SIG-M5 treated with dmso at 0.1 percent for 504 hours (cell line): ENCODE results near the gene SNX1.
"Not testable (repeated sequence)": the region's sequence is repeated elsewhere in the genome, so short reads cannot be mapped to it uniquely, and the experiment has no call there.

Experiments
- DNase-seq: peaks from one replicate; lab custom pipeline; 2025; ENCODE audit not compliant: unreplicated experiment; lab: John Stamatoyannopoulos, UW

The SNX1 gene

GRCh38 chr15:64072812-64073211 lies 23.0 kb upstream of the SNX1 start:
- DNase-seq = no peak

- DNase-seq = not testable (repeated sequence)
Measured at GRCh38 chr15:64073496-64073895, 22.3 kb upstream of the SNX1 start.

- no peak for DNase-seq
Measured at GRCh38 chr15:64082757-64083156, 13.0 kb upstream of the SNX1 start.

GRCh38 chr15:64089543-64090280 lies 6.1 kb upstream of the SNX1 start:
- DNase-seq = peak; percentile 73

GRCh38 chr15:64090527-64090926 lies 5.3 kb upstream of the SNX1 start:
- peak; percentile 78 for DNase-seq

GRCh38 chr15:64092075-64092820 lies 3.5 kb upstream of the SNX1 start:
- DNase-seq = no peak

- DNase-seq = peak; percentile 56
Measured at GRCh38 chr15:64092864-64093626, 2.7 kb upstream of the SNX1 start.

GRCh38 chr15:64093627-64094417 lies 2.0 kb upstream of the SNX1 start, which contains the start of gene CIAO2A:
Gene CIAO2A, minus strand, starts transcription at chr15:64093838. Its CDS starts 70 bp downstream, at chr15:64093768.
- peak; percentile 100 for DNase-seq

- no peak for DNase-seq
Measured at GRCh38 chr15:64095431-64095794, 369 bp upstream of the SNX1 start.

- DNase-seq = peak; percentile 19
Measured at GRCh38 chr15:64096668-64097384, 1.0 kb downstream of the SNX1 start.

GRCh38 chr15:64099379-64099778 lies 3.6 kb downstream of the SNX1 start:
- no peak for DNase-seq

- DNase-seq = peak; percentile 29
Measured at GRCh38 chr15:64100958-64101357, 5.2 kb downstream of the SNX1 start.

GRCh38 chr15:64102497-64102896 lies 6.7 kb downstream of the SNX1 start:
- DNase-seq = no peak

GRCh38 chr15:64105113-64105704 lies 9.4 kb downstream of the SNX1 start:
- peak; percentile 62 for DNase-seq

- DNase-seq = no peak
Measured at GRCh38 chr15:64107337-64107736, 11.6 kb downstream of the SNX1 start.

- DNase-seq = not testable (repeated sequence)
Measured at GRCh38 chr15:64110108-64110701, 14.4 kb downstream of the SNX1 start.

GRCh38 chr15:64110950-64111678 lies 15.3 kb downstream of the SNX1 start:
- DNase-seq = no peak

GRCh38 chr15:64111679-64112050 lies 15.9 kb downstream of the SNX1 start:
- DNase-seq = no peak
